Tibial nerve (tissue), 4 donors: ENCODE measurements around the gene DHX34.

Source experiments
- CTCF ChIP-seq, 5 experiments: fragments of 200-600 bp in 3 of 5; fragments of 450-650 bp in 2 of 5; sonication (generic) in 3 of 5; IDR thresholded peaks; one replicate each; pipeline ENCODE4 v1.5.1; 2016 to 2019; ENCODE audit warnings: antibody characterized with exemption in 5 of 5, mild to moderate bottlenecking in 3 of 5, moderate library complexity in 2 of 5
- EP300 ChIP-seq, 2 donors: sonication (generic); formaldehyde crosslinking; IDR thresholded peaks; one replicate each; pipeline ENCODE4 v1.6.1; 2017; ENCODE audit warnings: antibody characterized with exemption in 2 of 2, mild to moderate bottlenecking in 1 of 2
- POLR2A ChIP-seq, 2 donors: fragments of 450-650 bp; IDR thresholded peaks; one replicate each; pipeline ENCODE4 v1.6.1; 2017; ENCODE audit warnings: antibody characterized with exemption in 2 of 2, mild to moderate bottlenecking in 2 of 2, moderate library complexity in 2 of 2

- TF ChIP-seq CTCF (IDR thresholded peaks at IDR 0.05) (no peak), POLR2A (IDR thresholded peaks at IDR 0.05) (no peak), EP300 (IDR thresholded peaks at IDR 0.05) (no peak)
These were observed 79.2 kb downstream of the DHX34 start for GRCh38 chr19:47428177-47428894.
